HG03442 (cell line): ENCODE results near the gene SLC16A3.
"Not testable (repeated sequence)": the region's sequence is repeated elsewhere in the genome, so short reads cannot be mapped to it uniquely, and the experiment has no call there.

Source experiments
- ATAC-seq: cut with Tn5 transposase; IDR thresholded peaks from one replicate; pipeline ENCODE4 v1.9.1; 2021; ENCODE audit warnings: mild to moderate bottlenecking, moderate library complexity; ENCODE audit not compliant: unreplicated experiment

Gene SLC16A3

DNA sequence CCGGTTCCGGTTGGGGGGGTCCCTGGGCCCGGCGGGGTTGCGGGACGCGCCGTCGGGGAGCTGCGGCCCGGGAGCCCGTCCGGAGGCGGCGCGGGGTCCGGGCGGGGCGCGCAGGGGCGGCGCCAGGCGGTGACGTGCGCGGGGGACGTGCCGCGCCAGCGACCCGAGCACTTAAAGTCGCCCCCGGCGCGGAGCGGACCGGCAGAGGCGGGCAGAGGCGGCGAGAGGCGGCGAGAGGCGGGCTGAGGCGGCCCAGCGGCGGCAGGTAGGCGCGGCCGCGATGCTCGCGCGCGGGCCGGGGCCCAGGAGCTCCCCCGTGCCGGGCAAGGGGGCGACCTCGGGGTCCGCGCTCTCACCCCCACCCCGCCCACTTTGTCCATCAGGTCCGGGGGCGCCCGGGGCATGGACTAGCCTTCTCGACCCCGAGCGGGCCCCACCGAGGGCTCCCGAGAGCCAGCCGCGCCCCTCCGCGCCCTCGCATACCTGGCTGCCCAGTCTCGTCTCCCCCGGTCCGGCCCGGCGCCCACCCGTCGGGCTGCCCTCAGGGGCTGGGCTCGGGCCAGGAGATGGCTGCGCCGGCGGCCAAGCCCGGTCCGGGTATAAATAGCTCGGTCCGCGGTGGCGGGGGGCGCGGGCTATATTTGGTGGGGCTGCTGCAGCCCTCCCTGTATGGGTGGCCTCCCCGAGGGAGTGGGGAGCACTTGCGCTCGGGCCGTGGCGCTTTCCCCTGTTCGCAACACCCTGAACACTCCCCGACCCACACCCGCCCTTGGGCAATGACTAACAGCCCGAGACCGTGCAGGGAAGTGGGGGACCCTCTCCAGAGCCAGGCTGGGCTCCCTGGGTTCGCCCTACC lies at the start of gene SLC16A3:
SLC16A3 (plus strand) TSS at position 201 of the 856 bp plus-strand sequence. CDS start 6,967 bp downstream, outside the sequence.
- ATAC-seq: no peak

- ATAC-seq: no peak
Measured at GRCh38 chr17:82179412-82179811, 49.4 kb upstream of the SLC16A3 start.

GRCh38 chr17:82179946-82180475 lies 48.8 kb upstream of the SLC16A3 start:
- no peak for ATAC-seq

DNA sequence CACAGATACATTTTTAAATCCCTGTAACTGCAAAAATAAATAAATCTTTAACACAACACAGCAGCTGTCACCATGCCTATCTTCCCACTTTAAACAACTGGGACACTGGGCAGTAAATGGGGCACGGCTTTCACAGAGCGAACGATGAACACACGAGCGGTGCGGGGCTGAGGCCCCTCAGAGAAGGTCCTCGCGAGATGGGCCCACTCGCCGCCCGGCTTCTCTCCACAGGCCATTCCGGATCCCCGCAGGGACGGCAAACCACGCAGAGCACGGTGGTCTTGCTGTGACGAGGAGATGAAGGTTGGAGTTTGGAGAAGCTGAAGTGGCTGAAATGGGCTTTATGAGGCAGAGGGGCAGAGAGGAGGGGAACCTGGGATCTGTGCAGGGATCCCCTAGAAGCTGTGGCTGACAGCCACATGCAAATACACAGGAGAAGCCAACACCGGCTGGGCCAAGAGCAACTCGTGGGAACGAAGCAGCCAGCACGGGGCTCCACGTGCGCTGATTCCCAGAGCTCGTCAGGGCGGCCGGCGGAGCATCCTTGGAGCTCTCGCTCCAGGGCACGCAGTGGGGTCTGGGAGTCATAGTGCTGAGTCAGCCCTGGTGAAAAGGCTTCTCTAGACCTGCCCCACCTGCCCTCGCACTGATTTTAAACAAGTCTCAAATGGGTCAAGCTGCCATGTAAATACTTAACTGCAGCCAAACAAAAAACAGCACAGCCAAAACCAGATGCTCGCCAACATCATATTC lies 47.9 kb upstream of the SLC16A3 start:
- no peak for ATAC-seq

- no peak for ATAC-seq
Measured at GRCh38 chr17:82184761-82185160, 44.1 kb upstream of the SLC16A3 start.

GRCh38 chr17:82186221-82186620 lies 42.6 kb upstream of the SLC16A3 start:
- ATAC-seq: no peak

DNA sequence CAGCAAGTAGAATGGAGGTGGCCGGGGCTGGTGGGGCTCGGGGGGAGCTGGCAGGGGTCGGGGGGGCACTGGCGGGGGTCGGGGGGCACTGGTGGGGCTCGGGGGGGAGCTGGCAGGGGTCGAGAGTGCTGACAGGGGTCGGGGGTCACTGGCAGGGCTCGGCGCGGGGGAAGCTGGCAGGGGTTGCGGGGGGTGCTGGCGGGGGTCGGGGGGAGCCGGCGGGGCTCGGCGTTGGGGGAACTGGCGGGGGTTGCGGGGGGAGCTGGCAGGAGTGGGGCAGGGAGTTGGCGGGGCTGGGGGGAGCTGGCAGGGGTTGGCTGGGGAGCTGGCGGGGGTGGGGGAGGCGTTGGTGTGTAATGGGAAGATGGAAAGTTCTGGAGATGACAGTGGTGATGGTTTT lies 41.3 kb upstream of the SLC16A3 start:
- no peak for ATAC-seq

- ATAC-seq: no peak
Measured at GRCh38 chr17:82188001-82188961, 40.6 kb upstream of the SLC16A3 start.

- not testable (repeated sequence) for ATAC-seq
Measured at GRCh38 chr17:82193050-82193449, 35.8 kb upstream of the SLC16A3 start.

DNA sequence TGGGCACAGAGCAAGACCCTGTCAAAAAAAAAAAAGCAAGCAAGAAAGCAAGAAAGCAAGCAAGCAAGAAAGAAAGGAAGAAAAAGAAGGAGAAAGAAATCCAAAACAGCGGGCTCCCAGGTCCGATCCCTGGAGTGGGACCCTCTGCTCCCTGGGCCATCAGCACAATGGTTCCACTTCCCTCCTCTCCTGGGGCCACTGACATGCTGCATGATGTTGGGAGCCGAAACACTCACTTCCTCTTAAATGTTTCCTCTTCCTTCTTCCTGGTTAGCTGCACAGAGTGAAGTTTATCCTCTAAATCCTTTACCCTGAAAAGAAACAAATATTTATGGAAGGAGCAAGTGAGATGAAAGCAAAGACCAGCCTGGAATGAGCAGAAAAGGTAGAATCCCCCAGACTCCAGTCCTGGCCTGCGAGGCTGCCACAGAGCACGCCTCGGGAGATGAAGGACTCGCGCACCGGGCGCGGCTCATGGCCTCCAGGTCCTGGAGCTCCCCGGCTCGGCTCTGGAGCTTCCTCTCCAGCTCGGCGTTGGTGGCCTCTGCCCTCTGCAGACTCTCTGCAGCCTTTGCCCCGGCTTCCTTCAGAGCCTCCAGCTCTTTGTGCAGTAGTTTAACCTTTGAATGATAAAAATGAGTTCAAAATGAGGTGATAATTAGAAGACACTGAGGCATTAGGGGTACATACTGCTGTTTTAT lies 35.2 kb upstream of the SLC16A3 start:
- no peak for ATAC-seq

GRCh38 chr17:82194765-82195164 lies 34.1 kb upstream of the SLC16A3 start:
- ATAC-seq: no peak

GRCh38 chr17:82195675-82196672 lies 32.9 kb upstream of the SLC16A3 start:
- ATAC-seq: no peak

DNA sequence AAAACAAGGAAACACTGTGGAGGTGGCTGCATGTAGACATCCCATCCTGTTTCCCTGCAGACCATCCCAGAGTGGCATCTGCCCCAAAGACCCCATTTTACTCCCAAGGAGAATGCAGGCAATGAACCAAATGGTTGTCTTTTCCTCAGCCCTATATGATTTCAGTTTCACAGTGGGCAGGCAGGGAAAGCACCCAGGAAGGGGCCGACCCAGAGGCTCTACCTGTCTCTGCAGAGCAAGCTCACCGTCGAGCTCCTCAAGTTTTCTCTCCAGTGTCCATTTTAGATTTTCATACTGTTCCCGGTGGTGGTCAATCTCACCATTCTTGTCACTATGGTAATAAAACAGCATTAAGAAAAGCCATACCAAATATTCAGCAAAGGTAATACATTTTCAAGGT lies 30.8 kb upstream of the SLC16A3 start:
- ATAC-seq: no peak

DNA sequence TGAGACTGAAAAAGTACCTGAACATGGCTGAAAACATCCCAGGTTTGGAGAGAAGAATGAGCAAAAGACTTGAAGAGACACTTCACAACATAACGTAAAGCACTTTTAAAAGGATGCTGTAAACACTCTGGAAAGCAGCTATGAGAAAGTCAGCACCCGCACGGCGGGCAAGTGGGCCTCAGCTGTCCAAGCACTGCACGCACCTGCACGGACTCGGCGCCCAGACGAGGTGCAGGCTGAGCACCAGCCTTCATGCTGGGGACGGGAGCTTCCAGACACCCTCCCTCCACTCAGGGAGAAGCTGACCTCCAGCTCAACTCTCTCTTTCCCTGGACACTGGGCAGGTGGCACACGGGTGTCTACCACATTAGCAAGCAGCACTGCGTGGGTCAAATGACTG lies 29.3 kb upstream of the SLC16A3 start:
- no peak for ATAC-seq

DNA sequence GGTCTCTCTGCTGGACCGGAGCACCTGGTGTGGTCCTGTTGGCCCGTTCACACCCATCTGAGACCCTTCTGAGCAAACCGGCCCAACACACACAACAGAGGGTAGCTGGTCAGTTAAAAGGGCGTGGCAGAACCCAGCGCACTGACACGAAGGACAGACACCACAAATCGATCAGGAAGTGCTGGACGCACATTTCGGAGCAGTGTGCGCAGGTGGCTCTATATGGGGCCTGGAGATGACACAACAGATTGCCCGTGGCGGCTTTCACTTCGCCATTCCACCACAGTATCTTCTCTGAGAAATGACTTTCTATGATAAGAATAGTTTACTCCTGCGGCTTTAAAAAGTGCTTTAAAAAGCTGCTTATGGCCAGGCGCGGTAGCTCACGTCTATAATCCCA lies 28.7 kb upstream of the SLC16A3 start:
- ATAC-seq: no peak

- ATAC-seq: no peak
Measured at GRCh38 chr17:82200743-82201497, 27.9 kb upstream of the SLC16A3 start.

DNA sequence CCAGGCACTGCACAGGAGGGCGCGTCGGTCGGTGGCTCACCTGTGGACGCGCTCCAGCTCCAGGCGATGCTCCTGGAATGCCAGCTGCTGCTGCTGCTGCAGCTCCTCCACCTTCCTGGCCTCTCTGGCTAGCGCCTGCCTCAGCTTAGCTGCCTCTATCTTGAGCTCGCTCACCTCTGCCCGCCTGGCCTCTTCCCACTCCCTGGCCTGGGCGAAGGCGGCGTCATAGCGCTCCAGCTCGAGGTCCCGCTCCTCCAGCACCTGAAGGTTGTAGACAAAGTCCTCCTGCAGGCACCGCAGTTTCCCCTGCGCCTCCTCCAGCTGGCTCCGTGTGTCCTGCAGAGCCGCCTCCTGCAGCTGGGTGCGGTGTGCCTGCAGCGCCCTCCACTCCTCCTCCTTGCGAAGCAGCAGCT lies 27.3 kb upstream of the SLC16A3 start:
- no peak for ATAC-seq

DNA sequence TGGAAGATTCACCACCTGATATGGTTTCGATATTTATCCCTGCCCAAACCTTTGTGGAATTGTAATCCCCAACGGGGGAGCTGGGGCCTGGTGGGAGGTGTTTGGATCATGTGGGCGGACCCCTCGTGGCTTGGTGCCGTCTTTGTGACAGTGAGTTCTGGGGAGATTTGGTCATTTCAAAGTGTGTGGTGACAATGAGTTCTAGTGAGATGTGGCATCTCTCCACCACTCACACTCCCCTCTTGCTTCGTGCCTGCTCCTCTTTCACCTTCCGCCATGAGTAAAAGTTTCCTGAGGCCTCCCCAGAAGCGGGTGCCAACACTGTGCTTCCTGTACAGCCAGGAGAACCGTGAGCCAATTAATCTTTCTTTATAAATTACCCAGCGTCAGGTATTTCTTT lies 25.9 kb upstream of the SLC16A3 start:
- ATAC-seq: no peak
